ENCODE results near the gene CDH22.

CDH22 gene

GRCh38 chr20:46235077-46235476 is 73.2 kb downstream of the CDH22 start:
- no peak for DNase-seq

- no peak for DNase-seq
These were observed 74.6 kb downstream of the CDH22 start for GRCh38 chr20:46233701-46234100.

- DNase-seq = no peak
These were observed 75.8 kb downstream of the CDH22 start for GRCh38 chr20:46232539-46232938.

GRCh38 chr20:46230801-46231282 is 77.5 kb downstream of the CDH22 start:
- peak; percentile 10 for DNase-seq

GRCh38 chr20:46230106-46230491 is 78.2 kb downstream of the CDH22 start:
- no peak for DNase-seq

GRCh38 chr20:46229478-46230105 is 78.7 kb downstream of the CDH22 start:
- no peak for DNase-seq

GRCh38 chr20:46228670-46229069 is 79.6 kb downstream of the CDH22 start:
- no peak for DNase-seq

- DNase-seq = no peak
These were observed 81.0 kb downstream of the CDH22 start for GRCh38 chr20:46227272-46227767.

GRCh38 chr20:46226602-46227001 is 81.7 kb downstream of the CDH22 start:
- no peak for DNase-seq

GRCh38 chr20:46222521-46223007 is 85.7 kb downstream of the CDH22 start:
- DNase-seq = no peak

- no peak for DNase-seq
These were observed 87.0 kb downstream of the CDH22 start for GRCh38 chr20:46221256-46221833.

- DNase-seq = no peak
These were observed 87.7 kb downstream of the CDH22 start for GRCh38 chr20:46220455-46221207.

GRCh38 chr20:46219920-46220319 is 88.4 kb downstream of the CDH22 start:
- DNase-seq = no peak

GRCh38 chr20:46219190-46219589 is 89.1 kb downstream of the CDH22 start:
- no peak for DNase-seq

GRCh38 chr20:46218656-46219055 is 89.6 kb downstream of the CDH22 start:
- DNase-seq = no peak

GRCh38 chr20:46217583-46217982 is 90.7 kb downstream of the CDH22 start:
- DNase-seq = no peak

GRCh38 chr20:46216770-46217464 is 91.4 kb downstream of the CDH22 start:
- DNase-seq = no peak

GRCh38 chr20:46215913-46216707 is 92.2 kb downstream of the CDH22 start:
- DNase-seq = peak; percentile 42

- DNase-seq = no peak
These were observed 93.3 kb downstream of the CDH22 start for GRCh38 chr20:46214824-46215488.

GRCh38 chr20:46213946-46214823 is 94.1 kb downstream of the CDH22 start:
- DNase-seq = no peak

- no peak for DNase-seq
These were observed 95.4 kb downstream of the CDH22 start for GRCh38 chr20:46212876-46213275.
